DOHH2 (cell line): ENCODE measurements around the gene DENND6A.

Experiments used
- H3F3A ChIP-seq: fragments of 200-600 bp; sonication (generic), shearing (Covaris generic); 2 replicates; pipeline ENCODE4 v1.6.0; 2016; ENCODE audit warnings: antibody characterized with exemption, mild to moderate bottlenecking; ENCODE audit not compliant: control insufficient read depth, insufficient read depth
- H3K27ac ChIP-seq: fragments of 200-600 bp; sonication (generic); 2 replicates; pipeline ENCODE4 v1.5.1; 2014; ENCODE audit warnings: low read depth, mild to moderate bottlenecking, low read length, moderate library complexity
- H3K27me3 ChIP-seq: fragments of 200-600 bp; sonication (generic); 2 replicates; pipeline ENCODE4 v1.6.1; 2014; ENCODE audit warnings: mild to moderate bottlenecking, low read length, mixed read lengths; ENCODE audit not compliant: control insufficient read depth
- H3K36me3 ChIP-seq: fragments of 200-600 bp; sonication (generic); 2 replicates; pipeline ENCODE4 v1.6.1; 2014; ENCODE audit warnings: mild to moderate bottlenecking, low read length, moderate library complexity, mixed read lengths; ENCODE audit not compliant: control insufficient read depth
- H3K4me1 ChIP-seq: fragments of 200-600 bp; sonication (generic); 2 replicates; pipeline ENCODE4 v1.6.1; 2014; ENCODE audit warnings: mild to moderate bottlenecking, low read length, mixed read lengths; ENCODE audit not compliant: control insufficient read depth
- H3K4me2 ChIP-seq: fragments of 200-600 bp; sonication (generic); 2 replicates; pipeline ENCODE4 v1.6.0; 2014; ENCODE audit warnings: mild to moderate bottlenecking, low read length, moderate library complexity
- H3K4me3 ChIP-seq: fragments of 200-600 bp; sonication (generic); 2 replicates; pipeline ENCODE4 v1.5.1; 2014; ENCODE audit warnings: mild to moderate bottlenecking, low read length, mixed read lengths
- H3K79me2 ChIP-seq: fragments of 200-600 bp; sonication (generic); 2 replicates; pipeline ENCODE4 v1.6.1; 2014; ENCODE audit warnings: mild to moderate bottlenecking, low read length, mixed read lengths; ENCODE audit not compliant: control insufficient read depth
- H3K9me2 ChIP-seq: fragments of 200-600 bp; sonication (generic); replicated peaks from 2 replicates; pipeline ENCODE4 v1.6.1; 2014; ENCODE audit warnings: mild to moderate bottlenecking, low read length, mixed read lengths; ENCODE audit not compliant: control insufficient read depth
- H3K9me3 ChIP-seq: fragments of 200-600 bp; sonication (generic); 2 replicates; pipeline ENCODE4 v1.6.1; 2014; ENCODE audit warnings: antibody characterized with exemption, low read length, mixed read lengths; ENCODE audit not compliant: control insufficient read depth, insufficient read depth
- H4K20me1 ChIP-seq: fragments of 200-600 bp; sonication (generic); 2 replicates; pipeline ENCODE4 v1.6.0; 2014; ENCODE audit warnings: low read depth, mild to moderate bottlenecking, antibody characterized with exemption, low read length, moderate library complexity; ENCODE audit not compliant: control insufficient read depth, insufficient read depth
- CTCF ChIP-seq: fragments of 200-600 bp; sonication (generic); IDR thresholded peaks from one replicate; pipeline ENCODE4 v1.5.1; 2014; ENCODE audit warnings: antibody characterized with exemption, mild to moderate bottlenecking, low read depth, low read length; ENCODE audit not compliant: poor library complexity, severe bottlenecking
- EZH2phosphoT487 ChIP-seq: fragments of 200-600 bp; sonication (generic); IDR thresholded peaks from 2 replicates; pipeline ENCODE4 v1.6.1; 2017; ENCODE audit warnings: borderline replicate concordance, mild to moderate bottlenecking, antibody characterized with exemption, low read length, moderate library complexity, mixed read lengths

DENND6A gene

GRCh38 chr3:57682284-57682683 lies 10.6 kb downstream of the DENND6A start:
- TF ChIP-seq EZH2phosphoT487 = no peak
- no peak for TF ChIP-seq CTCF
- H3K4me3 ChIP-seq = no peak overlapping the region
- H3F3A ChIP-seq = 0 out of 2 replicates have a peak, but pooled peaks cover 2% of the 10 kb centered on the region
- H3K9me2 ChIP-seq = no peaks in the 10 kb centered on the region
- H3K79me2 ChIP-seq = peaks cover 88% of the 10 kb centered on the region
- H3K27ac ChIP-seq = no peak overlapping the region
- peaks cover 2% of the 10 kb centered on the region; the same call in 1 of the 2 replicates for H4K20me1 ChIP-seq
- no peak overlapping the region for H3K4me2 ChIP-seq
- H3K27me3 ChIP-seq = no peaks in the 10 kb centered on the region
- H3K9me3 ChIP-seq = no peaks in the 10 kb centered on the region
- no peaks in the 10 kb centered on the region for H3K4me1 ChIP-seq
- peaks cover 47% of the 10 kb centered on the region for H3K36me3 ChIP-seq

- Histone ChIP-seq H3K27ac (no peak overlapping the region), H3K4me3 (no peak overlapping the region), H3K36me3 (peaks cover 43% of the 10 kb centered on the region), H3K79me2 (peaks cover 82% of the 10 kb centered on the region), H3F3A (0 out of 2 replicates have a peak, but pooled peaks cover 2% of the 10 kb centered on the region), H3K27me3 (no peaks in the 10 kb centered on the region), H3K4me2 (no peak overlapping the region), H3K4me1 (no peaks in the 10 kb centered on the region), H3K9me2 (no peaks in the 10 kb centered on the region), H3K9me3 (no peaks in the 10 kb centered on the region), H4K20me1 (peaks cover 2% of the 10 kb centered on the region; the same call in 1 of the 2 replicates)
- TF ChIP-seq EZH2phosphoT487 (no peak), CTCF (no peak)
These were observed 11.2 kb downstream of the DENND6A start for GRCh38 chr3:57681691-57682090.

GRCh38 chr3:57680046-57680445 lies 12.8 kb downstream of the DENND6A start:
- peaks cover 38% of the 10 kb centered on the region for H3K36me3 ChIP-seq
- no peak overlapping the region for H3K4me3 ChIP-seq
- peaks cover 77% of the 10 kb centered on the region for H3K79me2 ChIP-seq
- no peaks in the 10 kb centered on the region for H3K9me2 ChIP-seq
- H3K27ac ChIP-seq = no peak overlapping the region
- no peaks in the 10 kb centered on the region for H3K9me3 ChIP-seq
- H3K4me2 ChIP-seq = no peak overlapping the region
- H3K27me3 ChIP-seq = no peaks in the 10 kb centered on the region
- H3K4me1 ChIP-seq = peaks cover 10% of the 10 kb centered on the region
- TF ChIP-seq EZH2phosphoT487 = no peak
- TF ChIP-seq CTCF = no peak
- 0 out of 2 replicates have a peak, but pooled peaks cover 5% of the 10 kb centered on the region for H3F3A ChIP-seq
- H4K20me1 ChIP-seq = peaks cover 2% of the 10 kb centered on the region; the same call in 1 of the 2 replicates
